NCI-H2171 (cell line): ENCODE measurements around the gene ACKR3.

ENCODE experiments used
- DNase-seq: peaks from one replicate; lab custom pipeline; 2025; lab: John Stamatoyannopoulos, UW

ACKR3 gene

GRCh38 chr2:236570081-236570868 lies 650 bp downstream of the ACKR3 start:
- no peak for DNase-seq

GRCh38 chr2:236571145-236571544 lies 1.5 kb downstream of the ACKR3 start:
- no peak for DNase-seq

- DNase-seq: no peak
These were observed 2.9 kb downstream of the ACKR3 start for GRCh38 chr2:236572482-236572881.

GRCh38 chr2:236573066-236573929 lies 3.7 kb downstream of the ACKR3 start:
- no peak for DNase-seq

- no peak for DNase-seq
These were observed 4.4 kb downstream of the ACKR3 start for GRCh38 chr2:236574000-236574399.

- no peak for DNase-seq
These were observed 5.0 kb downstream of the ACKR3 start for GRCh38 chr2:236574424-236575145.

- DNase-seq: no peak
These were observed 5.9 kb downstream of the ACKR3 start for GRCh38 chr2:236575510-236575909.

- DNase-seq: no peak
These were observed 6.5 kb downstream of the ACKR3 start for GRCh38 chr2:236576087-236576486.

GRCh38 chr2:236576953-236577352 lies 7.3 kb downstream of the ACKR3 start:
- DNase-seq: no peak

- no peak for DNase-seq
These were observed 8.1 kb downstream of the ACKR3 start for GRCh38 chr2:236577481-236578410.

- DNase-seq: no peak
These were observed 8.8 kb downstream of the ACKR3 start for GRCh38 chr2:236578411-236578846.

GRCh38 chr2:236579048-236579745 lies 9.6 kb downstream of the ACKR3 start:
- DNase-seq: no peak

GRCh38 chr2:236579746-236580315 lies 10.2 kb downstream of the ACKR3 start:
- DNase-seq: no peak

GRCh38 chr2:236580746-236581355 lies 11.2 kb downstream of the ACKR3 start:
- no peak for DNase-seq

GRCh38 chr2:236581546-236581945 lies 11.9 kb downstream of the ACKR3 start:
- no peak for DNase-seq

GRCh38 chr2:236582968-236583367 lies 13.3 kb downstream of the ACKR3 start:
- DNase-seq: no peak

- no peak for DNase-seq
These were observed 14.1 kb downstream of the ACKR3 start for GRCh38 chr2:236583621-236584203.

- no peak for DNase-seq
These were observed 15.1 kb downstream of the ACKR3 start for GRCh38 chr2:236584521-236585384.

GRCh38 chr2:236585966-236586365 lies 16.3 kb downstream of the ACKR3 start:
- no peak for DNase-seq
